Activated naive CD4-positive, alpha-beta T cell treated with anti-CD3 and anti-CD28 coated beads, Interleukin-2, amount 10 ng/mL, durations not matched to agents 7 days and 5 days (primary cell): ENCODE measurements around the gene DEFB119.
"Not testable (repeated sequence)": the region's sequence is repeated elsewhere in the genome, so short reads cannot be mapped to it uniquely, and the experiment has no call there.

Source experiments
- CTCF ChIA-PET: fragments of 350-600 bp; sonication (Branson Sonifier 250); formaldehyde crosslinking; loops from one replicate; lab custom pipeline; 2021; ENCODE audit warnings: antibody characterized with exemption; lab: Charles Lee
- DNase-seq: peaks from one replicate; pipeline ENCODE4 v3.0.0-alpha.2; 2020
- H3K27ac Mint-ChIP-seq: one replicate; pipeline ENCODE4 v1.8.0; 2021; ENCODE audit warnings: mild to moderate bottlenecking, moderate library complexity, mixed read lengths
- H3K27me3 Mint-ChIP-seq: one replicate; pipeline ENCODE4 v1.8.0; 2021; ENCODE audit warnings: mild to moderate bottlenecking, mixed read lengths
- H3K36me3 Mint-ChIP-seq: one replicate; pipeline ENCODE4 v1.8.0; 2021; ENCODE audit warnings: mixed read lengths
- H3K4me1 Mint-ChIP-seq: one replicate; pipeline ENCODE4 v1.8.0; 2021; ENCODE audit warnings: mixed read lengths
- H3K4me3 Mint-ChIP-seq: one replicate; pipeline ENCODE4 v1.8.0; 2021; ENCODE audit warnings: mild to moderate bottlenecking, moderate library complexity, mixed read lengths
- H3K9me3 Mint-ChIP-seq: one replicate; pipeline ENCODE4 v1.8.0; 2021; ENCODE audit warnings: mixed read lengths

The DEFB119 gene

GRCh38 chr20:31390490-31390889 lies at the start of gene DEFB119:
Gene DEFB119, minus strand, starts transcription at chr20:31390590. Its CDS starts 107 bp downstream, at chr20:31390483.
- Mint-ChIP-seq H3K27ac (no peak within 1 kb of the TSS), H3K4me1 (no peaks in the 10 kb centered on the region), H3K27me3 (peaks cover 3% of the 10 kb centered on the region), H3K9me3 (no peaks in the 10 kb centered on the region), H3K36me3 (no peaks in the 10 kb centered on the region), H3K4me3 (no peak within 1 kb of the TSS)
- CTCF ChIA-PET = no interaction called here
- DNase-seq = no peak

- H3K36me3 Mint-ChIP-seq = no peaks in the 10 kb centered on the region
- CTCF ChIA-PET = interaction anchor here (1.5 kb wide), 1 partner anchor 10 kb away, joined by 4 read pairs; the partner anchor contains the start of gene DEFB123
- H3K4me1 Mint-ChIP-seq = no peaks in the 10 kb centered on the region
- H3K27ac Mint-ChIP-seq = no peak overlapping the region
- H3K9me3 Mint-ChIP-seq = no peaks in the 10 kb centered on the region
- DNase-seq = no peak
- no peaks in the 10 kb centered on the region for H3K27me3 Mint-ChIP-seq
- H3K4me3 Mint-ChIP-seq = no peak overlapping the region
Measured at GRCh38 chr20:31430568-31431115, 40.3 kb upstream of the DEFB119 start.

DNA sequence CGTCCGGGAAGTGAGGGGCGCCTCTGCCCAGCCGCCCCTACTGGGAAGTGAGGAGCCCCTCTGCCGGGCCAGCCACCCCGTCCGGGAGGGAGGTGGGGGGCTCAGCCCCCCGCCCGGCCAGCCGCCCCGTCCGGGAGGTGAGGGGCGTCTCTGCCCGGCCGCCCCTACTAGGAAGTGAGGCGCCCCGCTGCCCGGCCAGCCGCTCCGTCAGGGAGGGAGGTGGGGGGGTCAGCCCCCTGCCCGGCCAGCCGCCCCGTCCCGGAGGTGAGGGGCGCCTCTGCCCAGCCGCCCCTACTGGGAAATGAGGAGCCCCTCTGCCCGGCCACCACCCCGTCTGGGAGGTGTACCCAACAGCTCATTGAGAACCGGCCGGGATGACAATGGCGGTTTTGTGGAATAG lies 37.2 kb upstream of the DEFB119 start:
- H3K27ac Mint-ChIP-seq, H3K36me3 Mint-ChIP-seq, H3K4me1 Mint-ChIP-seq, DNase-seq, CTCF ChIA-PET, H3K27me3 Mint-ChIP-seq, H3K9me3 Mint-ChIP-seq, H3K4me3 Mint-ChIP-seq: not testable (repeated sequence)

- H3K27me3 Mint-ChIP-seq, H3K4me3 Mint-ChIP-seq, DNase-seq, CTCF ChIA-PET, H3K36me3 Mint-ChIP-seq, H3K27ac Mint-ChIP-seq, H3K4me1 Mint-ChIP-seq, H3K9me3 Mint-ChIP-seq: not testable (repeated sequence)
Measured at GRCh38 chr20:31426891-31427551, 36.6 kb upstream of the DEFB119 start.

DNA sequence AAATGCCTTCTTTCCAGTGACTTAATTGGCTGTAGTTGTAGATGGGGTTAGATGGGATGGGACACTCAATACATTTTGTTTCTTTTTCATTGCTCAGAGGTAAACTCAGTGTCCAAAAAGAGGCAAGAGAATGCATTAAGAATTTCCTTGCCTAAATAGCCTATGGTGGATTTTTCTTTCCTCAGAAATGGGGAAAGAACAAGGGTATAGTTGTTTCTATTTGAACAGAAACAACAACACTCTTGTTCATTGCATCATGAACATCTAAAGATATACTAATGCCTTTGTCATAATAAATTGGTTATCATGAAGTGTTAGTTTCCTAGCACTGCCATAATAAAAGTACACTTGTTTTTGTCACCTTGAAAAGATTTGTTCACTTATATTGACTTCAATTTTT lies 35.4 kb upstream of the DEFB119 start:
- Mint-ChIP-seq H3K4me3 (no peak overlapping the region), H3K36me3 (no peaks in the 10 kb centered on the region), H3K27me3 (peaks cover 5% of the 10 kb centered on the region), H3K4me1 (no peaks in the 10 kb centered on the region), H3K9me3 (no peaks in the 10 kb centered on the region), H3K27ac (no peak overlapping the region)
- DNase-seq = no peak
- CTCF ChIA-PET = no interaction called here

GRCh38 chr20:31418307-31418706 lies 27.9 kb upstream of the DEFB119 start:
- H3K9me3 Mint-ChIP-seq = no peaks in the 10 kb centered on the region
- no peaks in the 10 kb centered on the region for H3K4me1 Mint-ChIP-seq
- DNase-seq = no peak
- CTCF ChIA-PET = no interaction called here
- H3K4me3 Mint-ChIP-seq = no peak overlapping the region
- H3K27me3 Mint-ChIP-seq = no peaks in the 10 kb centered on the region
- H3K27ac Mint-ChIP-seq = no peak overlapping the region
- H3K36me3 Mint-ChIP-seq = no peaks in the 10 kb centered on the region

DNA sequence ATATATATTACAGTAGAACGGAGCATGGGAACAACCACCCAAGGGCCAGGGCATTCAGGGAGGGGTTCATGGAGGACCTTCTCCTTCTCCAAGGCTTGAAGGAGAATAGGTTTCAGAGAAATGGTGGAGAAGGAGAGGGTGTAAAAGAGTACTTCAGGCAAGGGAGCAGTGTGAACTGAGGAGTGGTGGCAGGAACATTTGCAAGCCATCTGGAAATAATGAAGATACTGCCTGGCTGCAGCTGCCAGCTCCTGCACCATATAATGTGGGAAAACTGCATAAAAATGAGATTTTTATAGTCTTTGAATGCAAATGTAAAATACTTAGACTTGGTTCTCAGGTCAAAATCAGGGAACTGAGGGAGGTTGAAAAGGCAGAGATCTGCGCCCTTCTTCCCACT lies 25.3 kb upstream of the DEFB119 start:
- no peak overlapping the region for H3K4me3 Mint-ChIP-seq
- no peak for DNase-seq
- peaks cover under 1% of the 10 kb centered on the region for H3K27me3 Mint-ChIP-seq
- no peaks in the 10 kb centered on the region for H3K9me3 Mint-ChIP-seq
- H3K36me3 Mint-ChIP-seq = no peaks in the 10 kb centered on the region
- CTCF ChIA-PET = no interaction called here
- no peak overlapping the region for H3K27ac Mint-ChIP-seq
- no peaks in the 10 kb centered on the region for H3K4me1 Mint-ChIP-seq

GRCh38 chr20:31414381-31414780 lies 24.0 kb upstream of the DEFB119 start:
- no peak overlapping the region for H3K27ac Mint-ChIP-seq
- no peaks in the 10 kb centered on the region for H3K4me1 Mint-ChIP-seq

DNA sequence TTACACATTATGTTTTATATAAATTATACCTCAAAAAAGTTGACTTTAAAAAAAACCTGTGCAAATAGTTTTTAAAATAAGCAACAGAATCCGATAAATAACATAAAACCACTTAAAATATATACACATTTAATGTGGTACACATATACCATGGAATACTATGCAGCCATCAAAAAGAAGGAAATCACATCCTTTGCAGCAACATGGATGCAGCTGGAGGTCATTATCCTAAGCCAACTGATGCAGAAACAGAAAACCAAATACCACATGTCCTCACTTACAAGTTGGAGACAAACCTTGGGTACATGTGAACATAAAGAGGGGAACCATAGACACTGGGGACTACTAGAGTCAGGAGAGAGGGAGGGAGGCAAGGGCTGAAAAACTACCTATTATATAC lies 19.6 kb upstream of the DEFB119 start:
- H3K4me1 Mint-ChIP-seq = no peaks in the 10 kb centered on the region
- peaks cover 8% of the 10 kb centered on the region for H3K27me3 Mint-ChIP-seq
- no peak overlapping the region for H3K27ac Mint-ChIP-seq
- no peaks in the 10 kb centered on the region for H3K9me3 Mint-ChIP-seq
- no peaks in the 10 kb centered on the region for H3K36me3 Mint-ChIP-seq
- DNase-seq = no peak
- no peak overlapping the region for H3K4me3 Mint-ChIP-seq
- CTCF ChIA-PET = no interaction called here

More at GRCh38 chr20:31414381-31414780, 24.0 kb upstream of the DEFB119 start:
- DNase-seq = no peak
- Mint-ChIP-seq H3K36me3 (no peaks in the 10 kb centered on the region), H3K9me3 (no peaks in the 10 kb centered on the region), H3K4me3 (no peak overlapping the region), H3K27me3 (peaks cover 4% of the 10 kb centered on the region)
- CTCF ChIA-PET = interaction anchor here (1.3 to 3.3 kb wide), 2 partner anchors 10 to 89 kb away, joined by 3 to 17 read pairs; no protein-coding TSS in a partner anchor

- no peak for DNase-seq
- CTCF ChIA-PET = no interaction called here
- Mint-ChIP-seq H3K9me3 (no peaks in the 10 kb centered on the region), H3K27ac (no peak within 1 kb of the TSS), H3K27me3 (peaks cover 8% of the 10 kb centered on the region), H3K4me3 (no peak within 1 kb of the TSS), H3K36me3 (no peaks in the 10 kb centered on the region), H3K4me1 (no peaks in the 10 kb centered on the region)
Measured at GRCh38 chr20:31406115-31406514, 15.7 kb upstream of the DEFB119 start, which contains the start of gene DEFB121. Gene DEFB121, minus strand, starts transcription at chr20:31406215. Its CDS starts 63 bp downstream, at chr20:31406152.

DNA sequence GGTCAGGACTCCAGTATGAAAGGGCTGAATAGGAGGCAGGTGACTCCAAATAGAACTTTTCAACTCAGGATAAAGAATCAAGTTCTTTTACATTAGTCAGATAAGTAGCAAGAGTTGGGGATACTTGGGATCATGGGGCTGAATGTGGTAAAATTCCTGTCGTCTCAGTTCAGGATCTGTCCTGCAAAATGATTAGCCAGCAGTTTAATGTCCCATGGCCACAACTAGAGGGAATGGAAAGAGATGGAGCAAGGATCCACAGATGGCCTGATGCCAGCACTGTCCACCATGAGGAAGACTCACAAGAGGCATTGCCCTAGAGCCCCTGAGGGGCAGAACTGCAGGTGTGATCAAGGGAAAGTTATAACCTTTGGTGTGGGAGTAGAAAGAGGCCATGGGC lies 13.5 kb upstream of the DEFB119 start:
- Mint-ChIP-seq H3K4me3 (no peak overlapping the region), H3K36me3 (no peaks in the 10 kb centered on the region), H3K9me3 (no peaks in the 10 kb centered on the region), H3K27ac (no peak overlapping the region), H3K27me3 (peaks cover 4% of the 10 kb centered on the region), H3K4me1 (no peaks in the 10 kb centered on the region)
- CTCF ChIA-PET = no interaction called here
- no peak for DNase-seq

GRCh38 chr20:31394900-31395299 lies 4.5 kb upstream of the DEFB119 start:
- no peak overlapping the region for H3K27ac Mint-ChIP-seq
- no peak overlapping the region for H3K4me3 Mint-ChIP-seq
- H3K36me3 Mint-ChIP-seq = no peaks in the 10 kb centered on the region
- H3K9me3 Mint-ChIP-seq = no peaks in the 10 kb centered on the region
- H3K27me3 Mint-ChIP-seq = peaks cover 3% of the 10 kb centered on the region
- no peak for DNase-seq
- no peaks in the 10 kb centered on the region for H3K4me1 Mint-ChIP-seq
- CTCF ChIA-PET = no interaction called here

GRCh38 chr20:31392836-31393235 lies 2.4 kb upstream of the DEFB119 start:
- no peaks in the 10 kb centered on the region for H3K36me3 Mint-ChIP-seq
- CTCF ChIA-PET = no interaction called here

DNA sequence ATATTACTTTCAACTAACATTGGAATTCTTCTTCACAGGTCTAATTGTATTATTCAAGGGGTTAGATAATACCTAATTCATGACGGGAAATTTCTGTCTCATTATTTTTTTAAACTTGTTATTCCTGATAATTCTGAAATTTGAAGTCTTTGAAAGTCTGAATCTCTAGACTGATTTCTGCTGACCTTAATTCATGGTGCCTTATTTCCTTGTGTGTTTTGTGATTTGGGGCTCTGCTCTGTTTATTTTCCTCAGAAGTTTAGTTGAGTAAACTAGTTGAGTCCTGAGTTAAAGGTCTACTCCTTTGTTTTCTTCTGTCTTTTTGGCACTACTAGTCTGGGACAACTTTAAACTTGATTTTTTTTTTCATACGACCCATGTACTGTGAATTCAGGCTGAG lies 16.0 kb downstream of the DEFB119 start:
- no peak for DNase-seq
- H3K4me3 Mint-ChIP-seq = no peak overlapping the region
- H3K9me3 Mint-ChIP-seq = peaks cover 5% of the 10 kb centered on the region
- no peaks in the 10 kb centered on the region for H3K27me3 Mint-ChIP-seq
- CTCF ChIA-PET = no interaction called here
- H3K36me3 Mint-ChIP-seq = no peaks in the 10 kb centered on the region
- H3K27ac Mint-ChIP-seq = no peak overlapping the region
- H3K4me1 Mint-ChIP-seq = no peaks in the 10 kb centered on the region

More at GRCh38 chr20:31392836-31393235, 2.4 kb upstream of the DEFB119 start:
- Mint-ChIP-seq H3K4me3 (no peak overlapping the region), H3K27ac (no peak overlapping the region), H3K9me3 (no peaks in the 10 kb centered on the region), H3K27me3 (peaks cover 3% of the 10 kb centered on the region), H3K4me1 (no peaks in the 10 kb centered on the region)
- DNase-seq = no peak

DNA sequence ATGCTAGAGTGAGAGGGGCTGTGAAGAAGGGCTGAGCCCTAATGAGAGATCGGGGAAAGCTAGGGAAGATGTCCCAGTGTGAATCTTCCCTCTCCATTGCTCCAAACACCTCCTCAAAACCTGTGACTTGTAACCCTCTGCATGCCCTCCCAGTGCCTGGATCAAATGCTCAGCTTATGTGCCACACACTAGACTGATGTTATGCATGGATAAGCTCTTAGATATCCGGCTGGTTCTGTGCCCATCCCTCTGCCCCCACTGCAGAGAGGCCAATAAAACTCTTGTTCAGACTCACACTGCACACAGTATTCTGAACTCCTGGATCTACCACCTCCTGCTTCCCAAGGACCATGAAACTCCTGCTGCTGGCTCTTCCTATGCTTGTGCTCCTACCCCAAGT lies 22.1 kb downstream of the DEFB119 start, which contains the start of gene DEFB118:
Gene DEFB118, plus strand, starts transcription at position 301 of the 400 bp plus-strand sequence. Its CDS starts 50 bp downstream, at position 351.
- Mint-ChIP-seq H3K4me3 (no peak within 1 kb of the TSS), H3K27ac (no peak within 1 kb of the TSS), H3K9me3 (peaks cover 5% of the 10 kb centered on the region), H3K27me3 (no peaks in the 10 kb centered on the region), H3K36me3 (no peaks in the 10 kb centered on the region), H3K4me1 (no peaks in the 10 kb centered on the region)
- DNase-seq = no peak
- CTCF ChIA-PET = no interaction called here
